GM12878 (cell line): Measurements from ENCODE around the gene PPL. TPM values are rescaled to one million over a fixed set of nuclear protein-coding genes. Genes with fewer than 3 reads are reported as not detected.

Source experiments
- ATAC-seq: fragments of 200-7000 bp; cut with Tn5 transposase; 3 replicates; pipeline ENCODE4 v1.9.1; 2020; ENCODE audit warnings: mild to moderate bottlenecking, moderate library complexity
- BruUV-seq: library from RNA; stranded (reverse); fragments of 400-500 nt; replicated peaks from 2 replicates; lab custom pipeline; 2021; lab: Mats Ljungman, UMichigan
- CTCF ChIA-PET: fragments of 300-600 bp; sonication (Branson Sonifier 250); formaldehyde crosslinking; extraction: SDS; loops from one replicate; lab custom pipeline; 2021; ENCODE audit warnings: inconsistent platforms; lab: Yijun Ruan, JAX
- POLR2A ChIA-PET: fragments of 350-600 bp; formaldehyde crosslinking; extraction: SDS; loops from one replicate; lab custom pipeline; 2021; ENCODE audit warnings: inconsistent platforms; lab: Charles Lee
- RAD21 ChIA-PET: fragments of 300-600 bp; sonication (Branson Sonifier 250); formaldehyde crosslinking; loops from one replicate; lab custom pipeline; 2023; ENCODE audit warnings: antibody characterized with exemption; ENCODE audit not compliant: unreplicated experiment; lab: Charles Lee
- SMC1A ChIA-PET: fragments of 300-600 bp; sonication (Branson Sonifier 250); formaldehyde crosslinking; loops from one replicate; lab custom pipeline; 2023; ENCODE audit not compliant: unreplicated experiment, uncharacterized antibody; lab: Charles Lee
- DNase-seq: peaks from one replicate; pipeline ENCODE4 v3.0.0-alpha.2; 2011; ENCODE audit warnings: low read depth, low spot score
- FAIRE-seq: peaks from 3 replicates; lab custom pipeline; 2011; peaks lifted over from hg19 to GRCh38; lab: Jason Lieb, UNC
- H2AFZ ChIP-seq: 2 replicates; pipeline ENCODE4 v1.6.0; 2011; ENCODE audit warnings: low read depth, low read length, control low read depth; ENCODE audit not compliant: control insufficient read depth
- H3K27ac ChIP-seq: 2 replicates; pipeline ENCODE4 v1.5.1; 2011; ENCODE audit warnings: control low read depth; ENCODE audit not compliant: control insufficient read depth, insufficient read depth
- H3K27me3 ChIP-seq, 2 experiments: replicated peaks in 1 of 2; 2 replicates each; pipeline versions ENCODE4 v1.6.0 to v1.6.1; 2011; ENCODE audit warnings: low read length in 1 of 2; ENCODE audit not compliant: control insufficient read depth in 2 of 2, insufficient read depth in 2 of 2
- H3K36me3 ChIP-seq, 2 experiments: 2 replicates each; pipeline ENCODE4 v1.5.1; 2011; ENCODE audit warnings: low read length in 1 of 2; ENCODE audit not compliant: control insufficient read depth in 2 of 2, insufficient read depth in 2 of 2
- H3K4me1 ChIP-seq: 2 replicates; pipeline ENCODE4 v1.6.1; 2011; ENCODE audit warnings: mild to moderate bottlenecking, low read length, moderate library complexity, mixed read lengths; ENCODE audit not compliant: control insufficient read depth, insufficient read depth
- H3K4me2 ChIP-seq: 2 replicates; pipeline ENCODE4 v1.6.0; 2011; ENCODE audit warnings: control low read depth; ENCODE audit not compliant: control insufficient read depth, insufficient read depth
- H3K4me3 ChIP-seq: fragments of 200-600 bp; sonication (generic); 2 replicates; pipeline ENCODE4 v1.5.1; 2016
- H3K79me2 ChIP-seq: 2 replicates; pipeline ENCODE4 v1.6.0; 2011; ENCODE audit warnings: low read length; ENCODE audit not compliant: control insufficient read depth, insufficient read depth
- H3K9ac ChIP-seq: 2 replicates; pipeline ENCODE4 v1.8.0; 2011; ENCODE audit warnings: low read length, control low read depth, mixed read lengths; ENCODE audit not compliant: control insufficient read depth, insufficient read depth
- H3K9me3 ChIP-seq: replicated peaks from 3 replicates; pipeline ENCODE4 v1.5.1; 2011; ENCODE audit warnings: mild to moderate bottlenecking, low read length; ENCODE audit not compliant: control insufficient read depth, insufficient read depth
- H4K20me1 ChIP-seq: 2 replicates; pipeline ENCODE4 v1.6.0; 2011; ENCODE audit not compliant: control insufficient read depth, insufficient read depth
- IRF4 ChIP-seq: IDR thresholded peaks from 2 replicates; pipeline ENCODE4 v1.6.1; 2011; ENCODE audit warnings: low read depth, low read length
- IRF5 ChIP-seq: fragments of 450-650 bp; IDR thresholded peaks from 2 replicates; pipeline ENCODE4 v1.6.1; 2017; ENCODE audit warnings: borderline replicate concordance
- KDM1A ChIP-seq: fragments of 200-600 bp; sonication (generic); IDR thresholded peaks from 2 replicates; pipeline ENCODE4 v1.6.1; 2016; ENCODE audit warnings: borderline replicate concordance
- MEF2B ChIP-seq: fragments of 450-650 bp; IDR thresholded peaks from 2 replicates; pipeline ENCODE4 v1.6.1; 2018; ENCODE audit warnings: mild to moderate bottlenecking, moderate library complexity; ENCODE audit not compliant: partially characterized antibody, poor library complexity, severe bottlenecking
- PRDM15 ChIP-seq: fragments of 450-650 bp; formaldehyde crosslinking; IDR thresholded peaks from 2 replicates; pipeline ENCODE4 v1.4.0; 2020; ENCODE audit warnings: mild to moderate bottlenecking, moderate library complexity
- RAD21 ChIP-seq: IDR thresholded peaks from 2 replicates; pipeline ENCODE4 v1.6.1; 2011; ENCODE audit warnings: mild to moderate bottlenecking, low read depth, low read length, moderate library complexity; ENCODE audit not compliant: insufficient read depth
- RELB ChIP-seq: fragments of 450-650 bp; IDR thresholded peaks from 2 replicates; pipeline ENCODE4 v1.6.1; 2017; ENCODE audit warnings: low read depth, mild to moderate bottlenecking, moderate library complexity
- TCF3 ChIP-seq: IDR thresholded peaks from 2 replicates; pipeline ENCODE4 v1.6.1; 2012; ENCODE audit warnings: low read depth, mild to moderate bottlenecking, low read length, borderline replicate concordance; ENCODE audit not compliant: insufficient read depth
- ZBTB4 ChIP-seq: fragments of 450-650 bp; formaldehyde crosslinking; IDR thresholded peaks from 2 replicates; pipeline ENCODE4 v1.4.0; 2022; ENCODE audit warnings: mild to moderate bottlenecking, moderate library complexity
- WGBS: methylation state at CpG from one replicate; pipeline ENCODE4 v1.1.6; 2016; ENCODE audit warnings: low lambda C conversion rate; ENCODE audit not compliant: insufficient replicate concordance, insufficient coverage; ENCODE audit errors: missing lambda C conversion rate; 5-methylcytosine and 5-hydroxymethylcytosine counted together
- in situ Hi-C: fragments of 300-500 bp; cut with MboI; formaldehyde crosslinking; loops from 9 replicates; pipeline ENCODE4 v1.14.3; 2018; ENCODE audit warnings: mixed read lengths
- intact Hi-C: fragments of 100-400 bp; cut with micrococcal nuclease; formaldehyde crosslinking; loops from one replicate; pipeline ENCODE4 v1.14.2; 2022; ENCODE audit not compliant: unreplicated experiment
- polyA plus RNA-seq, 11 experiments: library from polyadenylated mRNA; depleted of rRNA in 4 of 11; unstranded in 6 of 11; stranded (reverse) in 5 of 11; fragments of >200 nt; fragmentation: Nextera tagmentation in 4 of 11; fragmentation: Illumina TruSeq in 1 of 11; extraction: Ambion mirVana in 4 of 11; extraction: Trizol in 1 of 11; gene quantifications; 1 replicate in 1 of 11; 2 replicates in 10 of 11; pipeline versions ENCODE4 v1.2.1 to v1.2.3, GENCODE V29; 2011 to 2016; ENCODE audit warnings: inconsistent platforms in 2 of 11, missing spikeins in 2 of 11, low read depth in 1 of 11
- total RNA-seq, 4 experiments: library from RNA; depleted of rRNA in 3 of 4; stranded (reverse); fragments of >200 nt in 3 of 4; fragmentation: Illumina TruSeq in 1 of 4; extraction: Trizol in 1 of 4; gene quantifications; 2 replicates each; pipeline versions ENCODE4 v1.2.1 to v1.2.3, GENCODE V29; 2013 to 2021

Gene PPL
- total and polyA plus RNA-seq, 10 of the 15 experiments (the other 5 are each of a cell fraction or from before 2014, with no cell fraction given), result 0.03 to 0.47 (median 0.05) TPM; not detected in 2

GRCh38 chr16:4926928-4927327, 10.0 kb downstream of the PPL start:
- in situ Hi-C loops, result no loop called here
- no peaks in the 10 kb centered on the region for H3K4me1 ChIP-seq
- DNase-seq, result no peak
- TF ChIP-seq IRF5, result no peak
- no peak for TF ChIP-seq PRDM15
- no peak for TF ChIP-seq IRF4
- TF ChIP-seq RELB, result no peak
- TF ChIP-seq KDM1A, result no peak
- no peak for TF ChIP-seq RAD21
- TF ChIP-seq TCF3, result no peak
- no peak for TF ChIP-seq MEF2B
- TF ChIP-seq ZBTB4 (CRISPR knock-in tag), result no peak
- WGBS, result 82% methylated on average over 2 of the region's 2 CpGs
- H4K20me1 ChIP-seq, result no peaks in the 10 kb centered on the region
- POLR2A ChIA-PET, result no interaction called here
- CTCF ChIA-PET, result no interaction called here
- peaks cover 3% of the 10 kb centered on the region; the same call in 2 of the 3 replicates for H3K9me3 ChIP-seq
- H3K79me2 ChIP-seq, result no peaks in the 10 kb centered on the region
- no peak for ATAC-seq
- H3K4me3 ChIP-seq, result no peak overlapping the region
- SMC1A ChIA-PET, result no interaction called here
- no peak overlapping the region for H3K9ac ChIP-seq
- no peak for FAIRE-seq
- RAD21 ChIA-PET, result no interaction called here
- no peak overlapping the region for H3K4me2 ChIP-seq
- H3K36me3 ChIP-seq, result no peaks in the 10 kb centered on the region
- intact Hi-C loops, result no loop called here
- H2AFZ ChIP-seq, result no peak overlapping the region
- no peak overlapping the region for H3K27ac ChIP-seq
- BruUV-seq, result no TSS peak
- peaks cover 0 to 1% of the 10 kb centered on the region in 2 experiments; a peak in 1 of 4 replicates for H3K27me3 ChIP-seq
